Mucosa of gallbladder (tissue), 1 donor: ENCODE results near the gene HOXA10. TPM values are rescaled to one million over a fixed set of nuclear protein-coding genes. Genes with fewer than 3 reads are reported as not detected.

ENCODE experiments used
- DNase-seq: peaks from one replicate; pipeline ENCODE4 v3.0.0-alpha.2; 2020; ENCODE audit warnings: low spot score
- total RNA-seq: library from RNA; stranded (reverse); gene quantifications from one replicate; pipeline ENCODE4 v1.2.1, GENCODE V29; 2021
- donor health status: DM: no; HTN: no; CAD: no.

The HOXA10 gene
- total RNA-seq, 1 donor from 2014 or later: 0.12 TPM

DNA sequence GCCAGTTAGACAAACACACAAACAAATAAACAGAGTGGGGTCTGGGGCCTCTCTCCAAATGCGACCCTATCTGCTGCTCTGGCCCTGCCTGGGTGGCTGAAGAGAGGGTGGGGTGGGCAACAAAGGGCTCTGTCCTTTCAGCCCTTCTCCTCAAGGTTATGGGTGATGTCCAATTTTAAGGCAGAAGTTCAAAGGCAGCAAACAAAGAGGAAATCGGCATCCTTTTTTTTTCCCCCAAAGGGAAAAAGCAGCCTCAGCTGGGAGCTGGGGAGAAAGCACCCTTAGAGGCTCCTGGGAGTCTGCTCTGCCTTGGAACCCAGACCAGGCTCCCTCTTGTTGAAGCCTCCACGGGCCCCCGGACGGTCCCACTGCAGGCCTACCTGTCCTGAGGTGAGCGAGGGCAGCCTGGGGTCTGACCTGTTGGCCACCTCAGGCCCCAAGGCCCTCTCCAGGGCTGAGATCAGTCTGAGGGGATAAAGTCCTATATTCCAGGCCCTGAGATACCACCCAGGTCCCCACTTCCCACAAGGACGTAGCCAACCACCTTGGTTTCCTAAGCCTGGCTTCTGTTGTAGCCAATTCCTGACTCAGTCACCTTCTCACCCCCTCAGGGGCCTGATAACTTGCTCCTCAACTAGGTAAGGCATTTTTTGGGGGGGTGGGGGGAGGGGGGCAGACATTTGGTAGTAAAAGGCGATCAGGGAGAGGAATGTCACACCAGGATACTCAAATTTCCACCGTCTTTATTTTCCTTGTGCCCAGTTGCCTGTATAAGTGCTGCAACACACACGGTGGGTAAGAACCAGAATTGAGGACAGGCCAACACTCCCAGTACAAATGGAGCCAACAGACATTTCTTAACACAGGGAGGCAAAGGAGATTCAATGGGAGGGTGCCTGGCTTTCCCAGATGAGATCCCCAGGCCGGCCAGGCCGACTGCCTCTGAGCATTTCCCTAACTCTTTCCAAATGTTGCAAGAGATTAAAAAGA, 6.6 kb upstream of the HOXA10 start:
- DNase-seq: no peak

DNA sequence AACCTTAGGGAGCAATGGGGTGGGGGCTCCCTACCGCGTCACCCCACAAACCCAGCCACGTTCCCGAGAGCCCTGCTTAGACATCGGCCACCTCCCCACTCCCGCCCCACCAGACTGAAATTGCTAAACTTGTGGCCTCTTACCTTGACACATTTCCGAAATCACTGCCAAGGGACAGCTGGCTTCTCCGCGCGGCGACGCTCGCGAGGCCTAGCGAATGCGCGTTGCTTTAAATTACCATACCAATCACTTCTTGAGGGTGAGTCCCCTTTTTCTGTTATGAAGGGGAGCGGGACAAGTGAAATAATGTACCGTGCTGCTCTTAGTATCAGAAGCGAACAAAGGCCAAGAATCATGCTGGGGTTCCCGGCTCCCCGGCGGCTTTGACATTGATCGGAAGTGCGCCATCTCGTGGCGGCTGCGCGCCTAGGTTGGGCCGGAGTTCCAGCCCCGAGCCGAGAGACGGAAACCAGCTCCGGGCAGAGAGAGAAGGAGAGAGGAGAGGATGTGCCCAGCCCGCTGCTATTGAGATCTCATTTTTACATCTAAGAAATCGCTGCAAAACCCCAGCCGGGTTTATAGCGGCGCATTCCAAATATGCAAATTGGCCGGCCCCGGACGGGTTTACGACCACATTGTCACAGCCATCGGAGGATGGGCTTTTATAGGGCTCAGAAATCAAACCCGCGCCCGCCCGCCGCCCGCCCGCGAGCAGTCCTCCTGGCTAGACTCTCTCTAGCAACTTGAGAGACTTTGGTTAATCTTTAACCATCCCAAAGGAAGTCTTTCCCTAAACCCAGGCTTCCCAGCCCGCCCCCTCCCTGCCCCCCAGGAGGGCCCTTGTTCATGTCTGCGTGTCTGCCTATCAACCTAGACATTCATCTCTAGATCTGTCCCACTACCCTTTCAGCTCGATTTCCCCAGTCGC, 5.6 kb upstream of the HOXA10 start:
- DNase-seq: no peak

DNA sequence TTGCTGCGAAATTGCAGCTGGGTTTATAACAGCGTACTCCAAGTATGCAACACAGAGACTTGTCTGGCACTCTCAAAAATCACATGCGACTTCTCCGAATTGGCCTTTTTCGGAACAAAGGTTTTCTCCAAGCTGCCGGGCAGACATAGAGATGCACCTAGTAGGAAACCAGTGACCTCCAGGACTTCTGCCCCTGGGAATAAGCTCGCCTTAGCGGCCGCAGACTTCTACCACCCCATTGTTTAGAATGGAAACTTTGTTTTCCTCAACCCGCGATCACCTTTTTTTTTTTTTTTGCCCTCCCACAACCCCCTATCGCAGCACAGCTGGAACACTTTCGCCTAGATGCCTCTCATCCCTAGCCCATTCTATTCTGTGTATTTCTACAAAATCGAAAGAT, 4.9 kb upstream of the HOXA10 start:
- DNase-seq: no peak

DNA sequence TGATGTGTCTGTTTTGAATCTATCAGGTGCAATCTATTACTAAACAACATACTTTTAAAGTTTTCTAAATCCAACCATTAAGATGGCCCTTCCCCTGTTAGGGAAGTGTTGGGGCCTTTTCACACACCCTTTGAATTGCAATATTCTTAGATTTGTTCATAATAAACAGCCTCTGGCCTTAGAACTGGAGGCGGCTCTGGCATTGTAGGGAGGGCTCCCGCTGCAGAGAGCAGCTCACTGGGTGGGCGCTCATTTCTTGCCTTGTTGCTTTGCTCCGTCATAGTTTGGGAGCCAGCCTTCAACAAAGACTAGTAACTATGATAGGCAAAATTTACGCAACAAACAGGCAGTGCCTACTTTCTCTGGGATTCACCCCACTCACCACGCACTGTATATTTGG, 4.2 kb upstream of the HOXA10 start:
- no peak for DNase-seq

DNA sequence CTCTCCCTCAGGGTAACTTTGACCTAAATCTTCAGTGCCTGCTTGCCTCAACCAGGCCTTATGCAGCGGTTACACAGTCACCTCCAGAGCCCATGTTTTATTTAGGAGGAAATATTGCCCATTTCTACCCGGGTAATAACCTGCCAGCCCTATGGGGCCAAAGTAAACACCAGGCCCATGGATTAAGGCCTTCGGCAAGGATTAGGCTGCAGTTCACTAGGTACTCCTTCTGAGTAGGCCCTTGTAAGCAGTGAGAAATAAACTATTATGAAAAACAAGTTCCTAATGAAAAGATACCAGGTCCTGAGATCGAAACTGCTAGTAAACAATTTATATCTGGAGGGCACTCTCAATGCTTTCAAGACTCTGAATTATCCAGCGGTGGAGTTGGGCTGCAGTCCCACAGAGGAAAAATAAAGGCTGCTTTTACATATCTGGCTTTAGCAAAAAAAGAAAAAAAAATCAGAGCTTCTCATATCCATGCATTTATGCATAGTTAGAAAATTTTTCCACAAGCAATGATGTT, 3.7 kb upstream of the HOXA10 start:
- DNase-seq: no peak

DNA sequence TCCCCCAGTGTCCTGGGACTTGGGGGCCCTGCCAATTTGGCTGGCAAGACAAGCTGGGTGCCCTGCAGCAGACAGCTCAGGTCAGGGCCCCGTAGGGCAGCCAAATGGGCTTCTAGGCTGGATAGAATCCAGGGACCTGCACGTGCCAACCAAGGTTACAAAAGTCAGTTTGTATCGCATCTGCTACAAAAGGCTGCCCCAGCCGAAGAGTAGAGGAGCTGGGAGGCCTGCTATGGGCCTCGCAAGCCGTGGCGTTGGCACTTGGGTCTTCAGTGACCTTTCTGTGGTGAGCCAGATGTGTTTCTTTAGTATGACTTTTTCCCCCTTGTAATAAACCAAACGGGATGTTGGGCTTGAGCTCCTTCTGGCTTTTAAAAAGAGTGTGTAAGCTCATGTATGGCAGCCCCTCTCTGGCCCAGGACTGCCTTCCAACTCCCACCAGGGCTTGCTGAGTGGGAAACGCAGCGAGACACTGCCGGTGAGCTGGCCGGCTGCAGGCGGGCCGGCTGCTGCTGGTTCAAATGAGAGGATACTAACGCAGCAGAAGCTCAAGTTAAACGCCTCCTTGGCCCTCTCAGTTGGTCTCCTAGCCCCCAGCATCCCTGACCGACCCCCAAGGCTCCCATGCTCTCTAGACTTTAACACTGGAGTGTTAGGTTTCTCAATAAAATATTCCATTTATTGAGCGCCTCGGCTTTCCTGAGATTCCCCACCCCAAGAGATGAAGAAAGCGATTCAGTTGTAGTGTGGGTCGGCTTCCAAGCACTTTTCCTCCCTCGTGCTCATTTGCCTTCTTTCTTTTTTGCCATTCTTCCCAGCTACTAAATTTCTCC, 3.1 kb upstream of the HOXA10 start:
- no peak for DNase-seq

DNA sequence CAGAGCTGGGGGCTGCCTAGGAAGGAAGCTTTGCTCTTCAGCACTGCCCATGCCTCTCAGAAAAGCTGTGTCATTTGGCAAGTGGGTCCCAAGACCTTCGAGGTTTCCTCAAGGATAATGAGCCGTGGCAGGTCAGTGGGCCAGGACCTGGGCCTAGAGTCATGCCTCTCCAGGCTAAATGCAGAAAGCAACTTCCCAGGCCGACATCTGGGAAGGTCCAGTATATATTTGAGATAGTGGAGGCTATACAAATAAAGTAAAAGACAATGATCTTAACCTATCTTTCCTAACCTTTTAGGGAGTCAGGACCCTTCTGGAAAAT, 2.4 kb upstream of the HOXA10 start:
- DNase-seq: no peak

DNA sequence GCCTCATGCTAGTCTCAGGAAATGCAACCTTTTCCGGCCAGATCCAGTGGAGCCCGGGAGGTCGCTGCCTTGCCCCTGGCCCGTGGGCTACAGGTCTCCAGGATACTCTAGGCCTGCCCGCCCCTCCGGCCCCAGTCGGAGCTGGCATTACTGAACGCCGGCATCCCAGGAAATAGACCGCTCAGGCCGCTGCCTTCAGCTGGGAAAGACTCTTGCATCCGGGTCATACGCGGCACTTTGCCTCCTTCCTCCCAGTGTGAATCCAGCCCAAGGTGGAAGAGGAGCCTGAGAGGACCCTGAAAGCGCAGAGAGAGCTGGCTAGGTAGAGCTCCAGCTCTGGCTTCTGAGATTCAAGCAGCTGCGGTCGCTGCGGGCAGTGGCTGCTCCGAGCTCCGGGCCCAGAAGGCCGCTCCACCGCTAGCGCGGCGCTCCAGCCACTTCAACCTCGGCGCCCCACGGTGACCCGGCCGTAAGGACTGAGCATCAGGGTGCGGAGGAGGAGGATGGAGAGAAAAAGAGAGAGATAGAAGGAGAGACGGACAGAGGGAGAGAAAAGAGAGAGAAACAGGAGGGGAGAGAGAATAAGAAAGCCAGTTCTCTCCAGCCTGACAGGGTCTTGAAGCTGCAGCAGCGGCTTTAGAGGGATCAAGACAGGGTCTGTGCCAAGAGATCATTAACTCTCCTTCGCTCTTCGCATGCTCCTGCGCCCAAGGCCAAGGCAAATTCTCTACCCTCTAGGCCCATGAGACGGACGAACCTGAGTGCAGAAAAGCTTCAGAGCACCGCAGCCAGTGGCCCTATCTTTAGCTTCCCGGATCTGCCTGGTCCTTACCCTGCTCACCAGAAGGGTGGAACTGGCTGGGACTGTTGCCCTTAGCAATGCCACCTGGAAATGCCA, 1.8 kb upstream of the HOXA10 start:
- no peak for DNase-seq

DNA sequence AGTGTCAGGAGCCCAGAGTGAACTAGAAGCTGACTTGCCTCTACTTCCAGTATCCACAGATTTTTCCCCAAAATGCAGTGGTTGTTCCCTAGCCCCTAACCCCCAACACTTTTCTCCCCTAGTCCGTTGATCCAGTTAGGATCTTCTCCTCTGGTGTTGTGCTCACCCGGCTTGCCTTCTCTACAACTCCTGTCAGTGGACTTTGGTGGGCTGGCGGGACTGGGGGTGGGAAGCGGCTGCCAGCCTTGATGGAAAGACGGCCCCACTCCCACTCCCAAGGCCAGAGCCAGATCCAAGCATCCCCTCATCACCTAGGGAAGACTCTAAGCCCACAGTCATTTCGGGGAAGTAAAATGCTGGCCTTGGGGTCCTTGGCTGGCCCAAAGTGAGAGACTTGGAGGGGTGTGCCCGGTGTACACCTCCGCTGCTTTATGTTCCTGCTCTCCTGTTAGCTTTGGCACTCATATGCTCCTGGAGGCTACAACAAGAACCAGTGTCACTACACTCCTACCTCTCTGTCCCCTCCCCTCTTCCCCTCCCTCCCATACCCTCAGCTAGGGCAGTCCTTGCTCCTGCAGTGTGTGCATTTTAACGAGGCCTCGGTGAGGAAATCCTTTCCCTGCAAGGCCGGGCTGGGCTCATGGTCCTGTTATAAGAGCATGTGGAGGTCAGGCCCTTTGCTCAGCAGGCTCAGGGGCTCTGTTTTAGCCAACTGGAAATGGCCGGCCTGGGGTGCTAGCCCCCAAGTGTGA, 930 bp upstream of the HOXA10 start:
- no peak for DNase-seq

DNA sequence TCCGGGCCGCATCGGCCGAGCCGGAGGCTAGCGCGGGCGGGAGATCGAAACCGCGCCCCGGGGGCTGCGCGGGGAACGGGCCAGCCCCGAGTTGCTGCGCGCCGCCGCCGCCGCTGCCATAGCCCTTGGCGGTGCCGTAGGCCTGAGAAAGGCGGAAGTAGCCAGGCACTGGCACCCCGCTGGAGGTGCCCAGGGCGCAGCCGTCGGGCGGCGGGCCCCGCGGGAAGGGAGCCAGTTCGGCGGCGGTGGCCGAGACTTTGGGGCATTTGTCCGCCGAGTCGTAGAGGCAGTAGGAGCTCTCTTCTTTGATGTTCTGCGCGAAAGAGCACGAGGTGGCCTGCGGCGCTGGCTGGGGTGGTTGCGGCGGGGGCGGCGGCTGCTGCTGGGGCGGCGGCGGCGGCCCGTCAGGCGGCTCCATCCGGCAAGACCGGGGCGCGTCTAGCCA, 587 bp downstream of the HOXA10 start:
- DNase-seq: no peak

DNA sequence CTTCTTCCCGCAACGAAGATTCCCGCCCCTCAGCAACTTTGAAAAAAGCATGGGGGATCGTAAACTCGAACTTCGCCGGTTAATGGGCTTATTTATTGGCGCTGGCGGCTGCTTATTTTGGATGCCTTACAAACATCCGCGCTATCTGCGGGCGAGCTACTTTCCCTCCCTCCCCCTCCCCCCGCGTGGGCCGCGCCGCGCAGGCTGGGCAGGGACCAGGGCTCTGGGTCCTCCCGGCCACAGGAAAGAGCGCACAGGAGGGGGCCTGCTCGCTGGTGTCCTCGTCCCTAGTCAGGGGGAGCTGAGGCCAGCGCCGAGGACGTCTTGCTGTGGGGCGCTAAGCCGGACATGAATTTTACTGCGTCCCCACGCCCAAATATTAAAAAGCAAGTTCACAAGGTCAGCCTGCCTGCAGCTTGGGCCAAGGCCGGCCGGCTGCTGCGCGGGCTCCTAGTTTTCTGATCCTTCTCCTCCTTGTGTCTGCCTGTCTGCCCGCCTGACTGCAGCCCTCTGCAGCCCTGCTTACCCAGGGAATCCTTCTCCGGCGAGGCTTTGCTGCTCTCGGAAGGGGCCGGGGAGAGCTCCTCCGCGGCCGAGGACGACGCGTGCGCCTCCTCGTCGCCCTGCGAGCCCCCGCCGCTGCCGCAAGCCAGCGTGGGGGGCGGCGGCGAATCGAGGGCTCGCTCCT, 1.2 kb downstream of the HOXA10 start:
- DNase-seq: no peak

DNA sequence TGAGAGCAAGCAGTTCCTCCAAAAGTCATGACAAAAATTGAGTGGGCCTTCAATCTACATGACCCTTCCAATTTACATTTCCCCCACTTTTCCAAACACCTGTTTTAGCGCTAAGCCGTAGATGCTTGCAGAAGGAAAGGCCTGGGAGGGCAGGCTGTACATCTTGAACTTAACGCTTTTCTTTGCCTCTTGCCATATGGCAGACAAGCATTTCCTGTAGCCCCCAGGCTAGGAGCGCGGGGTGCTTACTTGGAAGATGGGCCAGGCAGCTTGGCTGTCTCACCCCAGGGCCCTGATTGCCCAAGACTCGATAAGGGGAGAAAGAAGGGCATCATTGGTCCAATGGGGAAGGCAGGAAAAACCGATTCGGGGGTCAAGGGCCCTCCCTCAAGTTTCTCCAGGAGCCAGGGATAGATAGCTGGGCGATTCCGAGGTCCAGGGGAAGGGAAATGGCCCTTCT, 1.8 kb downstream of the HOXA10 start:
- DNase-seq: no peak

DNA sequence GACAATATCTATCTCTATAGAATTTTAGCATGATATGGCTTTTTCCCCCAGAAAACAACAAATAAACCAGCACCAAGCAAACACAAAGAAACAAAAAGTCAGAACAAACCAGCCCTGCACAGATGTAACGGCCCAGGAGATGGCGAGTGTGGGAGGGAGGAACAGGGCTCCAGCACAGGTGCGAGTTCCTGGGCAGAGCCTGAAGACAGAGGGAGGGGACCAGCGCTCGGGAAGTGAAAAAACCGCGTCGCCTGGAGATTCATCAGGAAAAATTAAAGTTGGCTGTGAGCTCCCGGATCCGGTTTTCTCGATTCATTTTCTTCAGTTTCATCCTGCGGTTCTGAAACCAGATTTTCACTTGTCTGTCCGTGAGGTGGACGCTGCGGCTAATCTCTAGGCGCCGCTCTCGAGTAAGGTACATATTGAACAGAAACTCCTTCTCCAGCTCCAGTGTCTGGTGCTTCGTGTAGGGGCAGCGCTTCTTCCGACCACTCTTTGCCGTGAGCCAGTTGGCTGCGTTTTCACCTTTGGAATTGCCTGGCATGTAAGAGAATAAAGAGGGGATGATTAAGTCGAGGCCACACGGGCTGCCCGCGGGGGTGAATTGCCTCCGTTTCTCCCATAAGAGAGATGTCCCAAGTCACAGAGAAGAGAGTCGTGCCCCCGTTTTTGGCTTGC, 2.3 kb downstream of the HOXA10 start:
- DNase-seq: no peak

DNA sequence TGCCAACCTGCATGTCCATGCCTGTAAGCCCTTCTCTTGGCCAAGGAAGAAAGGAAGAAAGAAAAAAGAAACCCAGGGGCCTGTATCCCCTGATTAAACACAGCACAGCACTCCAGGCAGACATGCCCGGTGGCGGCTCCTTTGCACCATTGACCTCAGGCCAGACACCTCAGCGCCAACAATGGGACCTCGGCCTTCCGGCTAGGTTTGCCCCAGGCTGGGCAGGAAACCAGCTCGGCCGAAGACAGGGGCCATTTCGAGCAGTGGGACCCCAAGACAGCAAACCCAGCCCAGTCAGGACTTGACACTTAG, 2.8 kb downstream of the HOXA10 start:
- no peak for DNase-seq

DNA sequence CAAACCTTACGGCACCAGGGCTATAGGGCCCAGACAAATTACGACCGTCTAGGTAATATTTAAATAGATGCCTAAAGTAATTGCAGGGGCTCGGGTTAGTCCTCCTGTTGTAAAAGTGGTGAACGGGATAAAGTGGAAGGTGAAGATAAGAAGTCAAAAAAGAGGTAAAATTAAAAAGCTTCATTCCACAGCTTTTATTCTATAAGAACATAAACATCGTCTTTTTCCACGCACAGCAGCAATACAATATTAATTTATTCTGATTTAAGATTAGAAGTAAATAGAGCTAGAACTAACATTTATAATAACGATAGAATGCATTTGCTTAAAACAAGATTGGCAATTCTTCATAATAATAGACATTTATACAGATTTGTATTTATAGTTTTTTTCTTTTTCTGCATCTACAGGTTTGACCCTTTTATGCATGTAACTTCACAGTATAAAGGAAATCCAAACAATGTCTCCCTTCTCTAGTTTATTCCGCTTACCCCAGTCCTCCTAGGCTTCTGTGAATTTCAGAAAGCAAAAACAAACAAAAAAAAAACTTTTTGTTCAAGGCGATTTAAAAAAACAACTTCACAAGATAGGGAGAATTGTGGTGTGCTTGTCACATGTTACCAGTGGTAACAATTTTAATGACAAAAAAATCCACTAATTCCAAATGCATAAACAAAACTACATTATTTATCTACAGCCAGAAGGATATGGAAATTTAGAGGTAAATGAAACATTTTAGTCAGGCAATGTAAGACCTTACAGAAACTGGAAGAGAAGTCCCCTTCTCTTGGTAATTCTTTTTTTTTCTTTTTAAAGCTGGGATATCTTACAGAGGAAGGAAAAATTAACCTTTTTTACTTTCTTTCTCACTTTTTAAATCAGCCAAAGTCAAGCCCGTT, 3.4 kb downstream of the HOXA10 start:
- DNase-seq: no peak

DNA sequence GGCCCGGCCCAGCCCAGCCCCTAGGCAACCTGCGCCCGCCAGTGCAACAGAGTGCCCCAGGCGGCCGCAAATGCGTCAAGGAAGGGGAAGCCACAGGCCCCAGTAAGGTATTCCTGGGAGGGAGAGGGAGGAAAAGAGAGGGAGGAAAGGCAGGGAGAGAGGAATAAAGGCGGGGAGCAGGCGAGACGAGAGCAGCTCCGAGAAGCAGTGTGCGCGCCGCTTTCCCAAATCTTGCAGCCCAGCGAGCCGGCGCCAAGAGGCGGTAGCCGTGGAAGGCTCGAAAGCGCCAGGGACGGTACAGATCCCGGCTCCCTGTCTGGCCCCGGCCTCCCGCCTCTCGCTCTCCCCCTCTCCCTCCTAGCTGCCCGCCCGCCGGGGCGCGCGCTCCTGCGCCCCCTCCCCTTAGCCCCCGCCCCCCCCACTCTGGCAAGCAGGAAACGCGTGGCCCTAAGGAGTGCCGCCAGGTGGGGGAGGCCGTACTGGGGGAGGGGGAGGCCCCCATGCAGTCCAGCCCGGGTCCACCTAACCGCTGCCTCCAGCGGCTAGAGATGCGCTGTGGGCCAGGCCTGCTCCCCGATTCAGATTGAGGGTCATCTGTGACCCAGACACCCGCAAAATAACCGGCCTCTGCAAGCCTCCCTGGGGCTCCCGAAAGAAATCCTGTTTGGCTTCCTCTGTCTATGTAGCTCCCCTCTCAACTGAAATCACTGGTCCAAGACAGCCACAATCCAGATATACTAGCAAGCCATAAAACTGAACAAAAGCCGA, 4.3 kb downstream of the HOXA10 start:
- no peak for DNase-seq
